HepG2 (cell line): ENCODE data around the gene ZNF804A. TPM values are rescaled to one million over a fixed set of nuclear protein-coding genes. Genes with fewer than 3 reads are reported as not detected.
A peak's percentile ranks its signal among the peaks of the same experiment; 100 is the strongest.

Source experiments
- ATAC-seq: fragments of 200-7000 bp; cut with Tn5 transposase; 3 replicates; pipeline ENCODE4 v1.9.1; 2020; ENCODE audit warnings: mild to moderate bottlenecking, moderate library complexity
- BruUV-seq: library from RNA; stranded (reverse); fragments of 400-500 nt; replicated peaks from 2 replicates; lab custom pipeline; 2021; lab: Mats Ljungman, UMichigan
- CTCF ChIA-PET: fragments of 300-600 bp; formaldehyde crosslinking; extraction: SDS; loops from one replicate; lab custom pipeline; 2021; ENCODE audit warnings: low total read pairs, inconsistent platforms, low intra/inter-chr PET ratio; lab: Yijun Ruan, JAX
- POLR2A ChIA-PET: fragments of 350-600 bp; sonication (Branson Sonifier 250); formaldehyde crosslinking; loops from one replicate; lab custom pipeline; 2020; ENCODE audit warnings: antibody characterized with exemption, inconsistent platforms; lab: Yijun Ruan, JAX
- DNase-seq: peaks from one replicate; pipeline ENCODE4 v3.0.0-alpha.2; 2015; ENCODE audit warnings: low spot score
- FAIRE-seq: peaks from 3 replicates; lab custom pipeline; 2011; peaks lifted over from hg19 to GRCh38; lab: Jason Lieb, UNC
- H2AFZ ChIP-seq: one replicate; pipeline ENCODE4 v1.6.1; 2011; ENCODE audit warnings: low read length, inconsistent platforms
- H3K27ac ChIP-seq: fragments of 300-600 bp; 3 replicates; pipeline ENCODE4 v1.8.0; 2011; ENCODE audit warnings: mixed run types, mild to moderate bottlenecking, mixed read lengths, low read length, inconsistent platforms; ENCODE audit not compliant: insufficient read depth; ENCODE audit errors: extremely low read length
- H3K27me3 ChIP-seq, 2 experiments: fragments of 200-600 bp in 1 of 2; 2 replicates in 1 of 2; 3 replicates in 1 of 2; pipeline versions ENCODE4 v1.6.0 to v1.8.0; 2011; ENCODE audit warnings: low read length in 2 of 2, mild to moderate bottlenecking in 2 of 2, moderate library complexity in 2 of 2, inconsistent platforms in 1 of 2; ENCODE audit not compliant: insufficient read depth in 2 of 2, control insufficient read depth in 1 of 2
- H3K36me3 ChIP-seq, 2 experiments: fragments of 200-600 bp in 1 of 2; replicated peaks in 1 of 2; 2 replicates in 1 of 2; 3 replicates in 1 of 2; pipeline versions ENCODE4 v1.5.1 to v1.8.0; 2011; ENCODE audit warnings: low read length in 2 of 2, inconsistent platforms in 1 of 2; ENCODE audit not compliant: insufficient read depth in 2 of 2, control insufficient read depth in 1 of 2
- H3K4me1 ChIP-seq: 2 replicates; pipeline ENCODE4 v1.5.1; 2012; ENCODE audit warnings: low read length, inconsistent platforms; ENCODE audit not compliant: insufficient read depth
- H3K4me2 ChIP-seq: 2 replicates; pipeline ENCODE4 v1.6.0; 2011; ENCODE audit warnings: low read depth, low read length, inconsistent platforms
- H3K4me3 ChIP-seq, 3 experiments: fragments of 200-600 bp in 1 of 3; sonication (generic), shearing (Covaris generic) in 1 of 3; replicated peaks in 1 of 3; 2 replicates each; pipeline ENCODE4 v1.5.1; 2011 to 2016; ENCODE audit warnings: low read length in 3 of 3, inconsistent platforms in 2 of 3, low read depth in 2 of 3, mild to moderate bottlenecking in 2 of 3, control low read depth in 1 of 3, mixed read lengths in 1 of 3; ENCODE audit not compliant: insufficient read depth in 1 of 3
- H3K79me2 ChIP-seq: one replicate; pipeline ENCODE4 v1.6.1; 2011; ENCODE audit warnings: low read length, inconsistent platforms; ENCODE audit not compliant: insufficient read depth
- H3K9ac ChIP-seq: 2 replicates; pipeline ENCODE4 v1.6.0; 2011; ENCODE audit warnings: mild to moderate bottlenecking, low read depth, low read length, inconsistent platforms; ENCODE audit not compliant: insufficient read depth
- H3K9me3 ChIP-seq: 2 replicates; pipeline ENCODE4 v1.5.1; 2012; ENCODE audit warnings: mild to moderate bottlenecking, low read length
- H4K20me1 ChIP-seq: 2 replicates; pipeline ENCODE4 v1.6.0; 2011; ENCODE audit warnings: inconsistent platforms, mild to moderate bottlenecking, low read length, moderate library complexity; ENCODE audit not compliant: insufficient read depth
- GABPB1 ChIP-seq: IDR thresholded peaks from 2 replicates; pipeline ENCODE4 v1.6.1; 2016; ENCODE audit warnings: mild to moderate bottlenecking, missing genetic modification reagents, moderate library complexity, missing compliant biosample characterization
- GATAD1 ChIP-seq: IDR thresholded peaks from 2 replicates; pipeline ENCODE4 v1.6.1; 2016; ENCODE audit warnings: missing genetic modification reagents, missing compliant biosample characterization
- KDM3A ChIP-seq: IDR thresholded peaks from 2 replicates; pipeline ENCODE4 v1.6.1; 2018; ENCODE audit warnings: low read depth, missing compliant biosample characterization
- MAFF ChIP-seq: IDR thresholded peaks from 2 replicates; pipeline ENCODE4 v1.6.1; 2011; ENCODE audit warnings: low read depth, low read length, improper control_type of control experiment
- MAFK ChIP-seq, 2 experiments: IDR thresholded peaks in 1 of 2; conservative IDR thresholded peaks in 1 of 2; 2 replicates each; pipeline ENCODE4 v1.6.1; 2011; ENCODE audit warnings: improper control_type of control experiment in 2 of 2, low read length in 2 of 2
- MBNL3 ChIP-seq: fragments of 250-450 bp; sonication (Bioruptor Pico); conservative IDR thresholded peaks from 2 replicates; pipeline ENCODE4 v1.8.0; 2022; ENCODE audit warnings: mild to moderate bottlenecking, inconsistent platforms
- MTF1 ChIP-seq: sonication (generic); formaldehyde crosslinking; IDR thresholded peaks from 2 replicates; pipeline ENCODE4 v1.5.0; 2020; ENCODE audit warnings: missing genetic modification reagents
- NFE2L2 ChIP-seq: fragments of 150-350 bp; IDR thresholded peaks from 2 replicates; pipeline ENCODE4 v1.6.1; 2014; ENCODE audit warnings: low read length
- SP140L ChIP-seq: sonication (generic); formaldehyde crosslinking; IDR thresholded peaks from 2 replicates; pipeline ENCODE4 v1.4.0; 2020; ENCODE audit warnings: missing genetic modification reagents, borderline replicate concordance
- ZNF142 ChIP-seq: sonication (generic); formaldehyde crosslinking; IDR thresholded peaks from 2 replicates; pipeline ENCODE4 v1.4.0; 2020; ENCODE audit warnings: missing genetic modification reagents
- ZNF326 ChIP-seq: sonication (generic); formaldehyde crosslinking; IDR thresholded peaks from 2 replicates; pipeline ENCODE4 v1.4.0; 2020; ENCODE audit warnings: missing genetic modification reagents, borderline replicate concordance
- ZNF556 ChIP-seq: sonication (generic); formaldehyde crosslinking; IDR thresholded peaks from 2 replicates; pipeline ENCODE4 v1.4.0; 2020; ENCODE audit warnings: mild to moderate bottlenecking, missing genetic modification reagents, borderline replicate concordance
- in situ Hi-C: cut with HindIII; loops from 2 replicates; pipeline ENCODE4 v1.10.0; 2017; ENCODE audit warnings: low pct_unique_long_range_greater_than_20kb; ENCODE audit not compliant: extremely low pct_ligation_motif_present
- intact Hi-C: fragments of 100-400 bp; cut with micrococcal nuclease; formaldehyde crosslinking; loops from one replicate; pipeline ENCODE4 v1.10.0; 2022; ENCODE audit not compliant: unreplicated experiment
- polyA plus RNA-seq, 8 experiments: library from polyadenylated mRNA; depleted of rRNA in 3 of 8; stranded (reverse) in 7 of 8; unstranded in 1 of 8; fragments of >200 nt; fragmentation: Illumina TruSeq in 4 of 8; extraction: Trizol in 4 of 8; gene quantifications; 2 replicates each; pipeline versions ENCODE4 v1.2.1 to v1.2.3, GENCODE V29; 2011 to 2016; ENCODE audit warnings: low read depth in 4 of 8, missing spikeins in 1 of 8, mixed read lengths in 1 of 8; ENCODE audit not compliant: insufficient read depth in 1 of 8
- total RNA-seq, 5 experiments: library from RNA; depleted of rRNA; stranded (reverse); fragments of >200 nt; fragmentation: Illumina TruSeq; extraction: Trizol; gene quantifications; 2 replicates each; pipeline ENCODE4 v1.2.3, GENCODE V29; 2016; ENCODE audit warnings: low read depth in 1 of 5

The ZNF804A gene
- total and polyA plus RNA-seq, 2 of the 13 experiments (the other 11 are each of a cell fraction or from before 2014, with no cell fraction given) = 0.07 to 0.09 TPM

GRCh38 chr2:184581391-184581790 lies 16.9 kb upstream of the ZNF804A start (continued):
- TF ChIP-seq SP140L = no peak
- no peak for TF ChIP-seq MBNL3 (CRISPR knock-in tag)

- Histone ChIP-seq H3K27ac (no peak overlapping the region), H3K4me3 (no peak overlapping the region), H3K4me2 (no peak overlapping the region), H3K9ac (no peak overlapping the region), H3K27me3 (no peaks in the 10 kb centered on the region), H3K36me3 (no peaks in the 10 kb centered on the region), H3K4me1 (no peaks in the 10 kb centered on the region), H3K9me3 (no peaks in the 10 kb centered on the region), H4K20me1 (no peaks in the 10 kb centered on the region), H3K79me2 (no peaks in the 10 kb centered on the region), H2AFZ (no peak overlapping the region)
- in situ Hi-C loops = no loop called here
- ChIA-PET CTCF (no interaction called here), POLR2A (no interaction called here)
- ATAC-seq (no peak), DNase-seq (no peak), FAIRE-seq (no peak)
- TF ChIP-seq ZNF142 (CRISPR knock-in tag) = no peak
- TF ChIP-seq KDM3A = no peak
- TF ChIP-seq NFE2L2 = peak; percentile 94
- no peak for TF ChIP-seq ZNF556 (CRISPR knock-in tag)
- TF ChIP-seq GATAD1 = no peak
- TF ChIP-seq GABPB1 (CRISPR knock-in tag) = no peak
- TF ChIP-seq MAFF = peak; percentile 97
- TF ChIP-seq MTF1 (CRISPR knock-in tag) = no peak
- TF ChIP-seq MAFK (conservative IDR thresholded peaks at IDR 0.05 in 1 of 2, IDR thresholded peaks at IDR 0.05 in 1 of 2; ENCODE audit: low read length in 2 of 2) = peak; percentile 97 to 99
- TF ChIP-seq ZNF326 = no peak
- intact Hi-C loops = no loop called here
- BruUV-seq = no TSS peak
These were observed 9.1 kb upstream of the ZNF804A start for GRCh38 chr2:184589261-184589660.
